GM21576 (cell line): ENCODE measurements around the gene GNPDA1.

ENCODE experiments used
- ATAC-seq: cut with Tn5 transposase; IDR thresholded peaks from one replicate; pipeline ENCODE4 v1.9.1; 2021; ENCODE audit warnings: mild to moderate bottlenecking, moderate library complexity; ENCODE audit not compliant: unreplicated experiment

GNPDA1 gene

DNA sequence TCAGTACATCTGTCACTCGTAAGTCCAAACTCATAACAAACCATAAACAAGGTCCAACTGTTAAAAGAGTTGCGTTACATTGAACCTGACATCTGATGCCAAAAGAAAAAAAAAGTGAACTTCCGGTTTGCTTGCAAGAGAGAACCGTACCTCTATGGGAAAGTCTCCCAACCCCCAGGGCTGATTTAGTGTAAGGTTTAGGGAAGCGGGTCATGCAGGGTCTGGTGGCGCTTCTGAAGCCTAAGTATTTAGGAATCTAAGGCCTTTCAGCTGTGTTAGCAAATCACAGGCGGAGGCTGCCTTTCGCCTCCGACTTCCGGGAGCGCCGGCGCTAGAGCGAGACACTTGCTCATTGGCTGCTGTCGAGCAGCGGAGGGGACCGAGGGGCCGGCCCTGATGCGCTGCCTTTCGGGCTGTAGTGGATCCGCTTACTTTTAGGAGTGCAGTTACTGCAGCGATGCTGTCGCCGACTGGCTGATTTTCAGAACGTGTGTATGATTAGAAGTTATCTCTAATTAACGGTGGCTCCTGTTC, 12.0 kb upstream of the GNPDA1 start:
- peak; percentile 100 for ATAC-seq

- ATAC-seq = no peak
These were observed 11.0 kb upstream of the GNPDA1 start for GRCh38 chr5:142023836-142024235.

- ATAC-seq = no peak
These were observed 7.4 kb upstream of the GNPDA1 start for GRCh38 chr5:142020122-142020659.

GRCh38 chr5:142017832-142018427, 5.1 kb upstream of the GNPDA1 start:
- no peak for ATAC-seq

GRCh38 chr5:142016556-142016955, 3.7 kb upstream of the GNPDA1 start:
- no peak for ATAC-seq

DNA sequence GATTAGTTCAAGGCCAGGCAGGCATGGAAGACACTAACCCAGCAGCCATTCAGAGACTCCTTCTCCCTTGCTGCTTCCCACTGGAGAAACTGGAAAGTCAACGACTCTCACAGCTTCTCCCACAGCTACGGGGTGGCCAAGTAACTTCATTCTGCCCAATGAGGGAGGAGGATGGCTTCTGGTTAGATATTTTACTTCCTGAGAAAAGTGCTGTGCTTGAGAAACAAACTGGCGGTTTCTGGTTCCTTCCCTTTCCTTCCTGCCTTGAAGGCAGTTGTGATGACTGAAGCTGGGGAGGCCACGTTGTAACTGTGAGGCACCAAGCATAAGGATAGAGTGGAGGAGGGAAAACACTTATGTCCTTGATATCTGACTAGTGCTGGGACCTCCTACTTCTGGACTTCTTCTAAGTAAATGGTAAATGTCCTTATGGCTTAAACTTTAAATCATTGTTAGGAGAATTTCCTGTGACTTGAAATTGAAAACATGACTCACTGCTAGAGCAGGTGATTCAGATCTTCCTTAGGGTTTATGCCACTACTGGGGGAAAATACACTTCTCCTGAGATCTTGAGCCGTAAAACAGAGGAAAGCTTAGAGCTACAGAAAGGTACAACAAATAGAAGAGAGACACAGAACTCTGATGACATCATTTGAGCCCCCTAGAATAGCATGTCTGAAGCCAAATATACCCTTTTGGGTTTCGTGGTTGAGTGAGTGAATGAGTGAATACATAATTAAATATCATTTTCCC, 3.1 kb upstream of the GNPDA1 start:
- ATAC-seq = no peak

- peak; percentile 40 for ATAC-seq
These were observed 2.2 kb upstream of the GNPDA1 start for GRCh38 chr5:142014911-142015584.

- no peak for ATAC-seq
These were observed 1.1 kb upstream of the GNPDA1 start for GRCh38 chr5:142013734-142014521.

- no peak for ATAC-seq
These were observed 541 bp downstream of the GNPDA1 start for GRCh38 chr5:142012186-142012785.

DNA sequence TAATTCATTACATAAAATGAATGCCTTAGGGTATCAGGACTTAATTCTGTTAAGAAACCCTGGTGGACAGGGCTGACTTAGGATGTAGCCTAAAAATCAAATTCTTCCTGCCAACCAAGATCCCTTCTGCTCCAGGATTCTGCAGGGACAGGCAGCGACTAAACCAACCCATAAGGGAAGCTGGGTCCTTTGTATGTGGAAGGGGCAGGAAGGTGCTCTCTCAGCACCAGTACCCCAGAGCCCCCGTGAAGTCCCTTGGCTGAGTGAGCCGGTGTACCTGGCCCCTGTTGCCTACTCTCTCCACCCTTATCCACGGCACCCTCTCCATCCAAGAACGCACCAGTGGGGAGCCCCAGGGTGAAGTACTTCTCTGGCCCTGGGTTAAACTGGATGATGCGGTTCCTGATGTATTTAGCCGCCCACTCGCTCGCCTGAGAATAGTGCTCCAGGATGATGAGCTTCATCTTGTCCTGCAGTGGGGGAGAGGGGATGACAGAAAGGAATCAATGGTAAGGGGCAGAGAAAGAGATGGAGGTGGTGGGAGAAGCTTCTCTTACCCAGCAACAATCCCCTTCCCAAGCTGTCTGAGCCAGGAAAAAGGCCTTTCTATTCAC, 1.1 kb downstream of the GNPDA1 start:
- no peak for ATAC-seq

- no peak for ATAC-seq
These were observed 2.9 kb downstream of the GNPDA1 start for GRCh38 chr5:142009886-142010285.

- no peak for ATAC-seq
These were observed 4.0 kb downstream of the GNPDA1 start for GRCh38 chr5:142008813-142009212.

GRCh38 chr5:142007237-142007544, 5.6 kb downstream of the GNPDA1 start:
- ATAC-seq = no peak

DNA sequence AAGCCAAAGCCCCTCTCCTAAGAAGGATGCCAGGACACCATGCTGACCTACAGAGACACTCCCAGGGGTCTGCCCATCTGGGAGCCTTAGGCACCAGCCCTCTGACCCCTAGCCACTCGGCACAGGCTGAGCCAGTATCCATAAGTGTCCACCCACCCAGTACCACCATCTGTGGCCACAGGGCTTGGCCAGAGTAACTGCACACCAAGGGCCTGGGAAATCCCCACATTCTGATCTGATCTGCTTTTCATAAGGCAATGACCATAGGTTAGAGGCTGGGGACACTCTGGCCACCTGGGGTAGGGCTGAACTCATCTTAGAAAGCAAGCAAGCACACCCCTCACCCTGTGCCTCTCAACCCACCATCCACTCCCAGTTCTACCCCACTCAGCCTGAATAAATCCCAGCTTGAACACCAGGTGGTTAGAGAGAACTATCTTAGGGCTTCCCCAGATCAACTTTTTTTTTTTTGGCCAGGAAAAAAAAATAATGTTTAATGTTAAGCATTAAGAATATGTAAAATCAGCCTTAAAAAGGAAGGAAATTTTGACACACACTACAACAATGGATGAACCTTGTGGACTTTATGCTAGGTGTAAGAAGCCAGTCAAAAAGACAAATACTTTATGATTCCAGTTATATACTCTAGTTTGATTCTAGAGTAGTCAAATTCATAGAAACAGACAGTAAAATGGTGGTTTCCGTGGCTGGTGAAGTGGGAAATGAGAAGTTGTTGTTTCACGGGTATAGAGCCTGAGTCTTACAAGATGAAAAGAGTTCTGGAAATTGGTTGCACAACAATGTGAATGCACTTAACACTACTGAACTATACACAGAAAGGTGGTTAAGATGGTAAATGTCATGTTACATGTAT, 6.2 kb downstream of the GNPDA1 start:
- ATAC-seq = no peak

GRCh38 chr5:142003266-142003800, 9.5 kb downstream of the GNPDA1 start:
- ATAC-seq = no peak

- no peak for ATAC-seq
These were observed 11.9 kb downstream of the GNPDA1 start for GRCh38 chr5:142000704-142001484.

- no peak for ATAC-seq
These were observed 12.7 kb downstream of the GNPDA1 start for GRCh38 chr5:142000173-142000572.

DNA sequence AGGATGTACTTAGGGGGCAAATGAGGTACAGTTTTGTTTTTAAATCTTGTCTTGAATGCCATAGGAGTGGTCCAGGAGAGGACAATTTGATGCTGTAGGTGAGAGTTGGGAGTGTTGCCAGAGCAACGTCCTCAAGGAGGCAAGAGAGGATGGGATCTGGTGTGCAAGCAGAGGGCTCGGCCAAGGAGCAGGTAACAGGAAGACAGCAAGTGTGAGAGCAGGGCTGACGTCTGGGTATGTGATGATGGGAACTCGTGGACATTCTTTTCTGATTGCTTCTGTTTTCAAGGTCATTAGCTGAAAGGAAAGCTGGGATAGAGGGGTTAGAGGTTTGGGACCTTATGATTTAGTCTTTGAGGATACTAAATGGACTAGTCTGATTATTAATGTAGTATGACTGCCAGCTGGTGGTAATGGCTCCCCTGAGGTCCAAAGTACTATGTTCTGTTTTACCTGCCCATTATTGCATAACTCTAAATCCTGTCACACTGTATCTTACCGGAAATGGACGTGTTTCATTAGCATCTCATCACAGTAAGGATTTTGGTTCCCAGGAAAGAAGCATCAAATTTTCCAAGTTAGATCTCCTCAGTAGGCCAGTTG, 15.4 kb downstream of the GNPDA1 start:
- ATAC-seq = no peak
